HEK293 (cell line): ENCODE results near the gene FANCE.

Source experiments
- CTCF ChIA-PET: fragments of 350-600 bp; formaldehyde crosslinking; extraction: SDS; loops from one replicate; lab custom pipeline; 2021; ENCODE audit warnings: antibody characterized with exemption; lab: Yijun Ruan, JAX
- POLR2A ChIA-PET: fragments of 300-600 bp; formaldehyde crosslinking; extraction: SDS; loops from one replicate; lab custom pipeline; 2020; ENCODE audit warnings: antibody characterized with exemption, inconsistent platforms; lab: Yijun Ruan, JAX
- H3K27ac ChIP-seq: fragments of 200-500 bp; sonication (Bioruptor generic); 2 replicates; pipeline ENCODE4 v1.5.1; 2014; ENCODE audit warnings: low read depth, low read length, control low read depth, inconsistent platforms; ENCODE audit errors: extremely low read depth
- H3K36me3 ChIP-seq, 2 experiments: fragments of 200-500 bp in 1 of 2; sonication (Bioruptor generic) in 1 of 2; 1 replicate in 1 of 2; 2 replicates in 1 of 2; pipeline ENCODE4 v1.5.1; 2014 to 2017; ENCODE audit warnings: inconsistent platforms in 2 of 2, low read length in 2 of 2; ENCODE audit not compliant: control insufficient read depth in 2 of 2, insufficient read depth in 1 of 2
- H3K4me1 ChIP-seq: fragments of 200-500 bp; sonication (Bioruptor generic); 2 replicates; pipeline ENCODE4 v1.5.1; 2014; ENCODE audit warnings: mild to moderate bottlenecking, low read length, inconsistent platforms; ENCODE audit not compliant: control insufficient read depth, insufficient read depth
- H3K4me3 ChIP-seq: 2 replicates; pipeline ENCODE4 v1.5.1; 2011; ENCODE audit warnings: low read depth, mild to moderate bottlenecking, control low read depth, low read length, moderate library complexity
- H3K9me3 ChIP-seq: fragments of 200-500 bp; sonication (Bioruptor generic); 2 replicates; pipeline ENCODE4 v1.5.1; 2014; ENCODE audit warnings: low read depth, low read length, inconsistent platforms; ENCODE audit not compliant: control insufficient read depth, insufficient read depth
- GLIS2 ChIP-seq: fragments of 450-650 bp; formaldehyde crosslinking; IDR thresholded peaks from 2 replicates; pipeline ENCODE4 v1.5.1; 2016; ENCODE audit warnings: missing biosample characterization, missing genetic modification characterization
- KLF10 ChIP-seq: fragments of 450-650 bp; IDR thresholded peaks from 2 replicates; pipeline ENCODE4 v1.5.1; 2018; ENCODE audit warnings: missing biosample characterization, mild to moderate bottlenecking, missing genetic modification characterization
- KLF16 ChIP-seq: fragments of 450-650 bp; formaldehyde crosslinking; IDR thresholded peaks from 2 replicates; pipeline ENCODE4 v1.5.1; 2017; ENCODE audit warnings: missing biosample characterization, missing genetic modification characterization
- PATZ1 ChIP-seq: fragments of 450-650 bp; formaldehyde crosslinking; IDR thresholded peaks from 2 replicates; pipeline ENCODE4 v1.5.1; 2016; ENCODE audit warnings: missing biosample characterization, missing genetic modification characterization
- SP7 ChIP-seq: fragments of 450-650 bp; formaldehyde crosslinking; IDR thresholded peaks from 2 replicates; pipeline ENCODE4 v1.5.1; 2016; ENCODE audit warnings: missing biosample characterization, missing genetic modification characterization
- ZBTB11 ChIP-seq: fragments of 450-650 bp; formaldehyde crosslinking; conservative IDR thresholded peaks from 2 replicates; pipeline ENCODE4 v1.5.1; 2016; ENCODE audit warnings: low read depth, missing biosample characterization, missing genetic modification characterization
- ZBTB8A ChIP-seq: fragments of 450-650 bp; formaldehyde crosslinking; IDR thresholded peaks from 2 replicates; pipeline ENCODE4 v1.5.1; 2016; ENCODE audit warnings: missing biosample characterization, missing genetic modification characterization
- ZEB2 ChIP-seq: fragments of 450-650 bp; formaldehyde crosslinking; IDR thresholded peaks from 2 replicates; pipeline ENCODE4 v1.5.1; 2016; ENCODE audit warnings: missing biosample characterization, missing genetic modification characterization
- ZNF10 ChIP-seq: fragments of 450-650 bp; formaldehyde crosslinking; IDR thresholded peaks from 2 replicates; pipeline ENCODE4 v1.5.1; 2017; ENCODE audit warnings: missing biosample characterization, missing genetic modification characterization
- ZNF112 ChIP-seq: fragments of 450-650 bp; formaldehyde crosslinking; IDR thresholded peaks from 2 replicates; pipeline ENCODE4 v1.5.0; 2017; ENCODE audit warnings: missing biosample characterization, missing genetic modification characterization
- ZNF2 ChIP-seq: fragments of 450-650 bp; formaldehyde crosslinking; IDR thresholded peaks from 2 replicates; pipeline ENCODE4 v1.5.1; 2016; ENCODE audit warnings: missing biosample characterization, missing genetic modification characterization
- ZNF223 ChIP-seq: fragments of 450-650 bp; formaldehyde crosslinking; IDR thresholded peaks from 2 replicates; pipeline ENCODE4 v1.5.1; 2016; ENCODE audit warnings: missing biosample characterization, missing genetic modification characterization
- ZNF335 ChIP-seq: fragments of 450-650 bp; formaldehyde crosslinking; conservative IDR thresholded peaks from 2 replicates; pipeline ENCODE4 v1.5.1; 2016; ENCODE audit warnings: missing biosample characterization, missing genetic modification characterization
- ZNF350 ChIP-seq: fragments of 450-650 bp; formaldehyde crosslinking; IDR thresholded peaks from 2 replicates; pipeline ENCODE4 v1.5.0; 2017; ENCODE audit warnings: missing biosample characterization, mild to moderate bottlenecking, missing genetic modification characterization
- ZNF488 ChIP-seq: fragments of 450-650 bp; formaldehyde crosslinking; IDR thresholded peaks from 2 replicates; pipeline ENCODE4 v1.5.1; 2016; ENCODE audit warnings: missing biosample characterization, missing genetic modification characterization
- ZNF513 ChIP-seq: fragments of 450-650 bp; IDR thresholded peaks from 2 replicates; pipeline ENCODE4 v1.5.1; 2018; ENCODE audit warnings: missing biosample characterization, missing genetic modification characterization
- ZNF558 ChIP-seq: fragments of 450-650 bp; formaldehyde crosslinking; IDR thresholded peaks from 2 replicates; pipeline ENCODE4 v1.5.1; 2016; ENCODE audit warnings: missing biosample characterization, missing genetic modification characterization
- ZNF623 ChIP-seq: fragments of 450-650 bp; formaldehyde crosslinking; IDR thresholded peaks from 2 replicates; pipeline ENCODE4 v1.5.1; 2016; ENCODE audit warnings: missing biosample characterization, missing genetic modification characterization
- ZNF629 ChIP-seq: fragments of 450-650 bp; formaldehyde crosslinking; IDR thresholded peaks from 2 replicates; pipeline ENCODE4 v1.5.1; 2017; ENCODE audit warnings: missing biosample characterization, missing genetic modification characterization
- ZNF639 ChIP-seq: fragments of 450-650 bp; formaldehyde crosslinking; IDR thresholded peaks from 2 replicates; pipeline ENCODE4 v1.5.1; 2016; ENCODE audit warnings: missing biosample characterization, missing genetic modification characterization
- ZNF660 ChIP-seq: fragments of 450-650 bp; IDR thresholded peaks from 2 replicates; pipeline ENCODE4 v1.5.1; 2018; ENCODE audit warnings: missing biosample characterization, mild to moderate bottlenecking, missing genetic modification characterization
- ZNF677 ChIP-seq: fragments of 450-650 bp; IDR thresholded peaks from 2 replicates; pipeline ENCODE4 v1.5.0; 2018; ENCODE audit warnings: missing biosample characterization, mild to moderate bottlenecking, missing genetic modification characterization, moderate library complexity
- ZNF768 ChIP-seq: fragments of 450-650 bp; formaldehyde crosslinking; IDR thresholded peaks from 2 replicates; pipeline ENCODE4 v1.5.1; 2018; ENCODE audit warnings: missing biosample characterization, mild to moderate bottlenecking, missing genetic modification characterization
- ZSCAN4 ChIP-seq: fragments of 450-650 bp; formaldehyde crosslinking; IDR thresholded peaks from 2 replicates; pipeline ENCODE4 v1.5.1; 2017; ENCODE audit warnings: missing biosample characterization, missing genetic modification characterization
- ZXDB ChIP-seq: fragments of 450-650 bp; formaldehyde crosslinking; IDR thresholded peaks from 2 replicates; pipeline ENCODE4 v1.5.1; 2016; ENCODE audit warnings: missing biosample characterization, missing genetic modification characterization

FANCE gene

GRCh38 chr6:35499372-35499771, 47.2 kb downstream of the FANCE start:
- no peaks in the 10 kb centered on the region for H3K9me3 ChIP-seq
- CTCF ChIA-PET: no interaction called here
- H3K36me3 ChIP-seq: no peaks in the 10 kb centered on the region
- H3K4me1 ChIP-seq: peaks cover 3% of the 10 kb centered on the region
- no peak overlapping the region for H3K4me3 ChIP-seq
- peak; percentile 81; the same call in 1 of the 2 replicates for TF ChIP-seq ZNF768 (tag by site-specific recombination)
- TF ChIP-seq ZNF112 (tag by site-specific recombination): no peak
- no peak for TF ChIP-seq ZNF350 (tag by site-specific recombination)
- TF ChIP-seq ZNF513: no peak
- no peak for TF ChIP-seq KLF10 (tag by site-specific recombination)
- POLR2A ChIA-PET: interaction anchor here (1.5 to 3.6 kb wide), 2 partner anchors 13 to 27 kb away, joined by 3 to 40 read pairs; no protein-coding TSS in a partner anchor
- H3K27ac ChIP-seq: no peak overlapping the region

GRCh38 chr6:35500782-35501181, 48.6 kb downstream of the FANCE start:
- Histone ChIP-seq H3K4me1 (peaks cover 3% of the 10 kb centered on the region), H3K4me3 (no peak overlapping the region), H3K36me3 (no peaks in the 10 kb centered on the region), H3K27ac (no peak overlapping the region), H3K9me3 (no peaks in the 10 kb centered on the region)
- ChIA-PET CTCF (interaction anchor here (1.0 to 2.1 kb wide), 4 partner anchors 22 to 52 kb away, joined by 3 to 4 read pairs (median 4); no protein-coding TSS in a partner anchor), POLR2A (interaction anchor here (0.5 to 1.5 kb wide), 5 partner anchors 9 to 56 kb away, joined by 3 to 6 read pairs (median 3); no protein-coding TSS in a partner anchor)
- TF ChIP-seq ZBTB11 (tag by site-specific recombination) (no peak), ZNF639 (tag by site-specific recombination) (0 out of 2 replicates have a peak, but pooled peaks have one; percentile 61), ZBTB8A (tag by site-specific recombination) (peak; percentile 34; the same call in 1 of the 2 replicates), KLF16 (tag by site-specific recombination) (no peak), ZSCAN4 (0 out of 2 replicates have a peak, but pooled peaks have one; percentile 20), ZNF10 (tag by site-specific recombination) (peak; percentile 76), SP7 (tag by site-specific recombination) (peak; percentile 66; the same call in 1 of the 2 replicates), ZNF2 (tag by site-specific recombination) (0 out of 2 replicates have a peak, but pooled peaks have one; percentile 39), ZNF558 (tag by site-specific recombination) (peak; percentile 51; the same call in 1 of the 2 replicates), ZNF488 (tag by site-specific recombination) (no peak), ZEB2 (tag by site-specific recombination) (peak; percentile 68), ZXDB (tag by site-specific recombination) (0 out of 2 replicates have a peak, but pooled peaks have one; percentile 35), ZNF677 (tag by site-specific recombination) (no peak), KLF10 (tag by site-specific recombination) (no peak; the same call in 1 of the 2 replicates), ZNF629 (tag by site-specific recombination) (peak; percentile 91), GLIS2 (tag by site-specific recombination) (peak; percentile 77), ZNF623 (tag by site-specific recombination) (no peak), PATZ1 (tag by site-specific recombination) (peak; percentile 63; the same call in 1 of the 2 replicates), ZNF223 (tag by site-specific recombination) (no peak), ZNF660 (tag by site-specific recombination) (peak; percentile 64; the same call in 1 of the 2 replicates), ZNF335 (tag by site-specific recombination) (peak; percentile 95)
